Stimulated activated CD4-positive, alpha-beta T cell treated with anti-CD3 and anti-CD28 coated beads, Interleukin-1b, Interleukin-23, amount 100 ng/mL, for 4 hours (primary cell): ENCODE measurements around the gene ZNRF1.

ENCODE experiments used
- DNase-seq, 2 donors: peaks; one replicate each; pipeline ENCODE4 v3.0.0-alpha.2; 2020; ENCODE audit warnings: low read depth in 2 of 2

The ZNRF1 gene

GRCh38 chr16:75097941-75098901 lies 99.4 kb downstream of the ZNRF1 start:
- peak; percentile 47 to 59 for DNase-seq

- DNase-seq = no peak
These were observed 100.3 kb downstream of the ZNRF1 start for GRCh38 chr16:75099075-75099667.

- no peak for DNase-seq
These were observed 101.1 kb downstream of the ZNRF1 start for GRCh38 chr16:75099738-75100602.

GRCh38 chr16:75100603-75100990 lies 101.8 kb downstream of the ZNRF1 start:
- DNase-seq = no peak

GRCh38 chr16:75101635-75102034 lies 102.8 kb downstream of the ZNRF1 start:
- DNase-seq = no peak

GRCh38 chr16:75102595-75102994 lies 103.8 kb downstream of the ZNRF1 start:
- DNase-seq = no peak

GRCh38 chr16:75103994-75104393 lies 105.2 kb downstream of the ZNRF1 start:
- DNase-seq = no peak

GRCh38 chr16:75104836-75105235 lies 106.0 kb downstream of the ZNRF1 start:
- no peak for DNase-seq

GRCh38 chr16:75105306-75106061 lies 106.7 kb downstream of the ZNRF1 start:
- DNase-seq = no peak

- DNase-seq = no peak
These were observed 107.8 kb downstream of the ZNRF1 start for GRCh38 chr16:75106351-75107274.

GRCh38 chr16:75107505-75107904 lies 108.7 kb downstream of the ZNRF1 start:
- DNase-seq = no peak

GRCh38 chr16:75108792-75109731 lies 110.2 kb downstream of the ZNRF1 start:
- DNase-seq = peak; percentile 62 to 64

- no peak for DNase-seq
These were observed 111.0 kb downstream of the ZNRF1 start for GRCh38 chr16:75109732-75110243.

GRCh38 chr16:75110637-75111513 lies 112.1 kb downstream of the ZNRF1 start:
- peak; percentile 71 to 74 for DNase-seq

- DNase-seq = no peak
These were observed 112.7 kb downstream of the ZNRF1 start for GRCh38 chr16:75111514-75111940.

- no peak for DNase-seq
These were observed 113.3 kb downstream of the ZNRF1 start for GRCh38 chr16:75111961-75112733.
